HG03520 (cell line): ENCODE measurements around the gene TLR6.
"Not testable (repeated sequence)": the region's sequence is repeated elsewhere in the genome, so short reads cannot be mapped to it uniquely, and the experiment has no call there.

Experiments used
- ATAC-seq: cut with Tn5 transposase; IDR thresholded peaks from one replicate; pipeline ENCODE4 v1.9.1; 2021; ENCODE audit warnings: mild to moderate bottlenecking, moderate library complexity; ENCODE audit not compliant: unreplicated experiment

TLR6 gene

DNA sequence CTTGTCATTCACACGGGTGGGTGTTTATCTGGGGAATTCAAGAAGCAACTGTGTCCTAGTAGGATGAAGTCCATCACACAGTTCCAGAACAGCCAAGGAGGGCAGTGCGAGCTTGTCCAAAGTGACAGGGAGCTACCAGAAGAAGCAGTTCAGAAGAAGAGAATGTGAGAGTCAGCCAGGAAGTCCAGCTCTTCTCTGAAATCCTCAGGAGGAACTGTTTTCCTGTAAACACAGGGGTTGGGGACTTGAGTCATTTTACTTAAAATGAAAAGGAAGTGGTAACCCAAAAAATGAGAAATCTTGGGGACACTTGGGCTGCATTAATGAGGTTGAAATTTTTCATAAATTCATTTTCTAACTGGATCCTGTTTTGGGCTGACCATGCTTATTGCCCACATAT is 65.6 kb downstream of the TLR6 start:
- no peak for ATAC-seq

DNA sequence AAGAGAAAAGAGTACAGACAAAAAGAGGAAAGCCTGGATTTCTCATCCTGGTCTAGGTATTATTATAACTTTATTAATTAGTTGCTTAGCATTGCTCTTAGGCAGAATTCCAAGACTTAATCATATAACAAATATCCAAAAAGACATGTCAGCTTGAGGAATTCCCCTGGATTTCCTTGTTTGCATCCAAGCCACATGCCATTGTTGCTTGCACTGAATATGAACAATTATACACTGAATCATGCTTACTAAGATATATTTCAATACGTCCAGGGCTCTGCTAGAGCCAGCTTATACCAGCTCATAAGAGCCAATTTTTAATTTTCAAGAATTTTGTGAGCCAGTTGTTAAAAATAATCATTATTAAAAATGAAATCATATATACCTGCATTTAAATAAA is 68.3 kb downstream of the TLR6 start:
- no peak for ATAC-seq

DNA sequence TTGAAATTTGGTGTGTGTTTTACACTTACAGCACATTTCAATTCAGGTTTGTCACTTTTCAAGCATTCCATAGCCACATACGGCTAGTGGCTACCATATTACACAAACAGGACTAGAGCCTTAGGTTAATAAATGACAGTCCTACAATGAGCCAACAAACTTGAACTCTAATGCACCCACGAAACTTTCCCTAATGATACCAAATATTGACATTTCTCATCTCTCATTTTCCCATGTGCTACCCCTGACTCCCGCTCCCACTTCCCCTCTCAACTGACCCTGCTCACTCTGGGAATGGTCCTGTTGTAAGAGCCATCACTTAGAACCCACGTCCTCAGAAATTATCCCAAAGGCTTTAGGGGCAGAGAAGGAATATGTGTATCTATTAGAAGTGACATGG is 68.9 kb downstream of the TLR6 start:
- no peak for ATAC-seq

DNA sequence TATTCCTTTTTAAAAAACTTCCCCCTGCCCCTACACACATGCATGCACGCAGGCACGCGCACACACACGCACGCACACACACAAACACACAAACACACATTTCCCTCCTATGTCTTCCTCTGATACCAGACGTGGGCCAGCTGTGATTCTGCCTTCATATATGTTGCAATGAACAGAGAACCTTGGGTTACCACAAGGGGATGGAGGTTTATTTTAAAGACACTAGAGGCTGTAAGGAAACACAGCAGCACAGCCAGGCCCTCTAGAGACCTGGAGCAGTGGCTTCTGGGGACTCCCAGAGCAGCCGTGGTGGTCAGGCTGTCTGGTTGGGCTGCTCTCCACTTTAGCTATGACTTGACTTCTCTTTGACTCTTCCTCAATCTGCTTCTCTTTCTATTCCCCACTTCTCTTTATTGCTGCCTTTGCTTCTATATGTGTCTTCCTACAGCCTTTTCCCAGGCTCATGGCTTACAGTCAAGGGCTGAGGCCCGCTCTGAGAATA is 70.7 kb downstream of the TLR6 start:
- ATAC-seq, result peak; percentile 65

DNA sequence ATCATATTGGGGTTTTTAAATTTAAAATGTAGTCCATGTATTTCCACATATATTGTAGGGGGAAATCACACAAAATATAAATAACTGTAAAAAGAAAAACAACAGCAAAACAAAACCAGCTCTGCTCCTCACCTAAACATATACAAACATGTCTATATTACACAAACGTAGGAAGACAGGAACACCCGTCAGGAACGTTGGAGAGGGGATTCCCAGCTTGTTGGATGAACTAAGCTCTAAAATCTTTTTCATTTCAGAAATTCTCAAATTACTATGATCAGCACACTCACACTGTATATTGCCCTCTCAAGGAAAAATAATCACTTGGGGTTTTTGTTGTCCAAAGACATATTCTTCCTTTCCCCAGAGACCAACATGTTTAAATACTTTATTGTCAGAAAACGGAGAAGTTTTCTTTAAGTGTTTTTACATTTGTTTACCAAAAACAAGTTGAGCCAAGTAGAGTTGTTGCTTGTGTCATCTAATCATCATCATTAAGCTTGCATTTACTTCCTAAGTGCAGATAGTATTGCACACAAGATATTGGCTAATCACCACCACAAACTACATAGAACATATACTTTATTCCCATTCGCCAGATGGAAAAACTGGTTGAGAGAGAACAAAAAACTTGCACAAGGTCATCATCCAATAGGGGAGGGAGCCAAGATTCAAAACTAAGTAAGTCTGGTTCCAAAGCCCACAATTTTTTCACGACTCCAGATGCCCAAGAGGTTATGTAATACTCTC is 71.4 kb downstream of the TLR6 start:
- no peak for ATAC-seq

DNA sequence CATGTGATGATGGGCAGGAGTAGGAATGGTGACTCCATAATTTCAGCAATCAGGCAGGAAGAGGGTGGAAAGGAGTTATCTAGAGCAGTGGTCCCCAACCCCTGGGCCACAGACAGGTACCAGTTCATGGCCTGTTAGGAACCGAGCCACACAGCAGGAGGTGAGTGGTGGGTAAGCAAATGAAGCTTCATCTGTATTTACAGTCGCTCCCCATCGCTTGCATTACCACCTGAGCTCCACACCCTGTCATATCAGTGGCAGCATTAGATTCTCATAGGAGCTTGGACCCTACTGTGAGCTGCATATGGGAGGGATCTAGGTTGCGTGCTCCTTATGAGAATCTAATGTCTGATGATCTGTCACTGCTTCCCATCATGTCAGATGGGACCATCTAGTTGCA is 72.5 kb downstream of the TLR6 start:
- ATAC-seq, result no peak

DNA sequence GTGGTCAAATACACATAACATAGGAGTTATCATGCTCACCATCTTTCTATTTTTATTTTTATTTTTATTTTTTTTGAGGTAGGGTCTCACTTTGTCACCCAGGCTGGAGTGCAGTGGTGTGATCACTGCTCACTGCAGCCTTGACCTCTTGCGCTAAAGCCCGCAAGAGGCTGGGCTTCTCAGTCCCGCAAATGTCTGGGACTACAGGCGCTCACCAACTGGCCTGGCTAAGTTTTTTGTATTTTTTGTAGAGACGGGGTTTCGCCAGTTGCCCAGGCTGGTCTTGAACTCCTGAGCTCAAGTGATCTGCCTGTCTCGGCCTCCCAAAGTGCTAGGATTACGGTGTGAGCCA is 73.5 kb downstream of the TLR6 start:
- ATAC-seq, result no peak

DNA sequence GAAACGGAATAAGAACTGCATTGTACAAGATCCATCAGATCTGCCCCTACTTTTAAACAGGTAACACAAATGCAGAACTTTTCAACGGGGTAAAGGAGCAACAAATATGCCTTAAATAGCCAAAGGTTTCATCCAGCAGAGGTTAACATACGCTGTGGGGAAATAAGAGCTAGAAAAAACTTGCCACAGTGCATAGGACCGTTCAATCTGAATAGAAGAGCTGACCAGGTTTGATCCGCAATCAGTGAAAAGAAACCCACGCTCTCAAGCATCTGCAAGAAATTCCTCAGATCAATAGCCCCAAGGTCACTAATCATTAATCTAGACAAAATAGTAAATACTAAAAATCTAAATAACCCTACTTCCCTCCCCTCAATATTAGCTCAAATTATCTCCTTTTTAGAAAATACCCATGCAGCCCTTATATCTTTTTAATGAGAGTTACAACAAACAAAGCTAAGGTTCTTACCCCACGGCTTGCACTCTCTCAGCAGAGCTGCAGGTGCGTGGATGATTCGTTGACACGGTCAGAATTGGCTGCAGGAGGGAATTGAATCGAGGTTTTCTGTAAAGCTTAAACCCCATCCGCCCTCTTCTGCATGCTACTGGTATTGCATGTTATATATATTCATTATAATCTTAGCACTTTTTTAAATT is 74.0 kb downstream of the TLR6 start, which contains the start of gene TLR10:
Gene TLR10, minus strand, starts transcription at position 539 of the 657 bp plus-strand sequence. CDS start 7,400 bp downstream, outside the sequence.
- peak; percentile 63 for ATAC-seq

DNA sequence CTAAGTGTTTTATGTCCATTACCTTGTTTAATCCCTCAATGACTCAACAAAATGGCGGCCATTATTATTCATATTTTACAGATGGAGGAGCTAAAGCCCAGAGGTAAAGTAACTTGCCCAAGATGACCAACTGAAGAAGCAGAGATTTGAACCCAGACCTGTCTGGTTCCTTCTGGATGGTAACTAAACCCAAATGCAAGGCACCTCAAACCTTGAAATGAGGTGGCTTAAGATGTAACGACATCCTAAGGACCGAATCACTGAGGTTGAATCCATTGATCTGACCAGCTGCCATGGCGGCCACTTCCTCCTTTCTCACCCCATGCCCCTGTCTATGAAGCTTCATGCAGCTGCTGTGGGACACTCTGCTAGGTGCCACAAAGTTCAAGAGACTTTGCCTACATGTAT is 74.8 kb downstream of the TLR6 start:
- ATAC-seq, result no peak

DNA sequence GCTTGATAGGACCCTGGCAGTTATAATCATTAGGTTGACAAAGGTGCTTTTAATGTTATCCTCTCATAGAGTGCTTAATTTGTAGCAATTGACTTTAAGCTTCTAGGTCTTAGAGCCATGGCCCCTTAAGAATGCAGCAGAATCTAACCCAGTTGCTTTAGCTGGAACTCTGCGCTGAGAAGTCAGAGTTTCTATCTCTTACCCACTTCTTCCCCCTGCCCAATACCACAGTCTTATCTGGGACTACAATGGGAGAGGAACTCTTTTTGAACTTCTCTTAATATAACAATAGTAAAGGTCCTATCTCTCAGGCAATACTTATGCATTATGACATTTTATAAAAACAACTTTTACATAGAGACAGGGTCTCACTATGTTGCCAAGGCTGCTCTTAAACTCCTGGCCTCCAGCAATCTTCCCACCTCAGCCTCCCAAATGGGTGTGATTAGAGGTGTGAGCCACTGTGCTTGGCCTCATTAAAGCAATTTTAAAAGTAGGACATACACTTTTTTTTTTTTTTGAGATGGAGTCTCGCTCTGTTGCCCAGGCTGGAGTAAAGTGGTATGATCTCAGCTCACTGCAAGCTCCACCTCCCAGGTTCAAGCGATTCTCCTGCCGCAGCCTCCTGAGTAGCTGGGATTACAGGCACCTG is 75.7 kb downstream of the TLR6 start:
- ATAC-seq, result no peak

DNA sequence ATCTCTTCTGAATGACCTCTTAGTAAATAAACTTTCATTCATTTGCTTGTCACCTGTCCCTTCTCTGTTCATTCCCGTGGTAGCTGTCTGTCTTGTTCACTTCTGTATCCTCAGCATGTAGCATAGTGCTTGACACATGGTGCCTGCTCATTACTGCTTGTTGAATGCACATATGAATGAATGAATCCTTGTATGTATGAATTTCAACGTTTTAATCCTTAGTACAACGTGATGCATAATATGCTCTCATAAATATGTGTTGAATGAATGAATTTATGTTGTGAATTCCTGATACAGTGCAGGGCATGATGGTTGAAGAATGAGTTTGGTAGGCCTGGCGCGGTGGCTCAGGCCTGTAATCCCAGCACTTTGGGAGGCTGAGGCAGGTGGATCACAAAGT is 76.8 kb downstream of the TLR6 start:
- no peak for ATAC-seq

DNA sequence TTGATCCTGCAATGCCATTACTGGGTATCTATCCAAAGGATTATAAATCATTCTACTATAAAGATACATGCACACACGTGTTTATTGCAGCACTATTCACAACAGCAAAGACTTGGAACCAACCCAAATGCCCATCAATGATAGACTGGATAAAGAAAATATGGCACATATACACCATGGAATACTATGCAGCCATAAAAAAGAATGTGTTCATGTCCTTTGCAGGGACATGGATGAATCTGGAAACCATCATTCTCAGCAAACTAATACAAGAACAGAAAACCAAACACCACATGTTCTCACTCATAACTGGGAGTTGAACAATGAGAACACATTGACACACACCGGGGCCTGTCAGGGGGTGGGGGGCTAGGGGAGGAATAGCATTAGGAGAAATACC is 78.7 kb downstream of the TLR6 start:
- ATAC-seq, result not testable (repeated sequence)

DNA sequence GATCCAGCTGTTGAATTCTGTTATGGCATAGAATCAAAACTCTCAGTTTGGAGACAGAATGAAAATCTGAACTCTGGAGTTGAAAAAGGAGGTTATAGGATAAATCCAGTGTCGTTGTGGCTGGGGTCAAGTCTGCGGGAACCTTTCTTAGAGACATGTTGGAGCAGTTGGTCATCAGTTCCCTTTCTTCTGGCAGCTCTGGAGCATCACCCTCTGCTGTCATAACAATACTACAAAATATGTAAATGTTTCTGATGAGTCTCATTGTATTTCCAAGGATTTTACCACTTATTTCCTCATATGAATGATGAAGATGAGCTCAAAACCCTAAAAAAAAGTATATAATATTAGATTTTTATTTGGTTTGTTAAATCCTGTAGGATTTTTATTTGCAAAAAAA is 81.3 kb downstream of the TLR6 start:
- no peak for ATAC-seq

DNA sequence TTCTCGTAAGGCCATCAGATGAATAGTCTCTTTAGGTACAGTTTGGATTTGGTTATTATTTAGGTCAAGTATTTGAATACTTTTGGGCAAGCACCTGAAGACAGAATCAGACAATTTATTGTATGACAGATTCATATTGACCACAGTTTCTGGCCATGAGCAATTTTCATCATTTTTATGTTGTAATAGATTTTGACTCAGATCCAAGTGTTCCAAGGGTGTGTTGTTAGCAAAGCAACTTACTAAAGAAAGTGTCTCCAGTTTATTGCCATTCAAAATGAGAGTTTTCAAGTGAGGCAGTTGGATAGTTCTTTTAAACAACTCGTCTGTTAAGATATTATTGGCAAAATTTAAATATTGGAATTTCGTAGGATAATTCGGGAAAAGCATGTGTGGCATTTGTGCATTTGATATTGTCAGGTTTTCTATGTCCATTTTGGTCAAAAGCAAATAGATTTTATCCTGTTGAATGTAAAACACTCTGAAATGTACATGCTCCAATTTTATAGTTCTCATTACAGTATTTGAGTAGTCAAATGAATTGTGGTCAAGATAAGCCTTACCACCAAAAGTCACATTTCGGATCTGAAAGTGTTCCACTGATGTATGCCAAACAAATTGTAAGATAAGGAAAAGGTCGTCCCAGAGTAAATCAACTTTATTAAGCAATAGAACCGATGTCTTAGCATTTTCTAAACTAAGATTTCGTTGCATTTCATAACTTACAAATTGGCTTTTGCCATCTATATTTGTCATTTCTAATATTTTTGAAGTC is 82.2 kb downstream of the TLR6 start:
- no peak for ATAC-seq
